Karpas-422 (cell line): ENCODE results near the gene MAPKAPK2. TPM values are rescaled to one million over a fixed set of nuclear protein-coding genes. Genes with fewer than 3 reads are reported as not detected.
A peak's percentile ranks its signal among the peaks of the same experiment; 100 is the strongest.
"Not testable (repeated sequence)": the region's sequence is repeated elsewhere in the genome, so short reads cannot be mapped to it uniquely, and the experiment has no call there.

Source experiments
- DNase-seq: peaks from one replicate; pipeline ENCODE4 v3.0.0-alpha.2; 2015
- H2AFZ ChIP-seq: fragments of 200-600 bp; sonication (generic); 2 replicates; pipeline ENCODE4 v1.6.1; 2014; ENCODE audit warnings: antibody characterized with exemption, low read length, mixed read lengths
- H3K27ac ChIP-seq: fragments of 200-600 bp; sonication (generic); 2 replicates; pipeline ENCODE4 v1.5.1; 2014; ENCODE audit warnings: mild to moderate bottlenecking, low read length, moderate library complexity
- H3K27me3 ChIP-seq: fragments of 200-600 bp; sonication (generic); 2 replicates; pipeline ENCODE4 v1.6.1; 2014; ENCODE audit warnings: low read length, mixed read lengths
- H3K36me3 ChIP-seq: fragments of 200-600 bp; sonication (generic); 2 replicates; pipeline ENCODE4 v1.6.1; 2014; ENCODE audit warnings: low read length, mixed read lengths; ENCODE audit not compliant: insufficient read depth
- H3K4me1 ChIP-seq: fragments of 200-600 bp; sonication (generic); 2 replicates; pipeline ENCODE4 v1.6.1; 2014; ENCODE audit warnings: mild to moderate bottlenecking, low read length, mixed read lengths
- H3K4me2 ChIP-seq: fragments of 200-600 bp; sonication (generic); 2 replicates; pipeline ENCODE4 v1.6.1; 2014; ENCODE audit warnings: low read length, low read depth, mild to moderate bottlenecking; ENCODE audit not compliant: poor library complexity, severe bottlenecking
- H3K4me3 ChIP-seq: fragments of 200-600 bp; sonication (generic); 2 replicates; pipeline ENCODE4 v1.5.1; 2014; ENCODE audit warnings: mild to moderate bottlenecking, antibody characterized with exemption, low read length, mixed read lengths
- H3K79me2 ChIP-seq: fragments of 200-600 bp; sonication (generic); 2 replicates; pipeline ENCODE4 v1.6.1; 2014; ENCODE audit warnings: mild to moderate bottlenecking, low read length, mixed read lengths
- H3K9ac ChIP-seq: fragments of 200-600 bp; sonication (generic); 2 replicates; pipeline ENCODE4 v1.6.0; 2014; ENCODE audit warnings: low read length
- H3K9me2 ChIP-seq: fragments of 200-600 bp; sonication (generic), shearing (Covaris generic); replicated peaks from 2 replicates; pipeline ENCODE4 v1.6.0; 2014; ENCODE audit warnings: mild to moderate bottlenecking, low read length, moderate library complexity; ENCODE audit not compliant: insufficient read depth
- H3K9me3 ChIP-seq: fragments of 300-700, 200-600 bp; sonication (generic); 2 replicates; pipeline ENCODE4 v1.6.1; 2014; ENCODE audit warnings: low read length, mixed read lengths
- H4K20me1 ChIP-seq: fragments of 200-600 bp; sonication (generic); 2 replicates; pipeline ENCODE4 v1.6.1; 2014; ENCODE audit warnings: mild to moderate bottlenecking, antibody characterized with exemption, low read length, low read depth; ENCODE audit not compliant: insufficient read depth
- total RNA-seq: library from RNA; depleted of rRNA; stranded (reverse); fragments of >200 nt; shearing (Covaris generic); gene quantifications from 2 replicates; pipeline ENCODE4 v1.2.3, GENCODE V29; 2014; ENCODE audit warnings: low replicate concordance

Gene MAPKAPK2
- total RNA-seq, 1 experiment from 2014 or later = 19.8 TPM

- Histone ChIP-seq H2AFZ (no peak overlapping the region), H3K27me3 (peaks cover 4% of the 10 kb centered on the region; the same call in 1 of the 2 replicates), H3K79me2 (no peaks in the 10 kb centered on the region), H3K4me2 (no peak overlapping the region), H4K20me1 (no peaks in the 10 kb centered on the region), H3K27ac (no peak overlapping the region), H3K9ac (no peak overlapping the region), H3K4me1 (no peaks in the 10 kb centered on the region), H3K36me3 (no peaks in the 10 kb centered on the region), H3K4me3 (no peak overlapping the region), H3K9me2 (no peaks in the 10 kb centered on the region), H3K9me3 (no peaks in the 10 kb centered on the region)
- DNase-seq = no peak
These were observed 86.6 kb downstream of the MAPKAPK2 start for GRCh38 chr1:206771338-206771692.

DNA sequence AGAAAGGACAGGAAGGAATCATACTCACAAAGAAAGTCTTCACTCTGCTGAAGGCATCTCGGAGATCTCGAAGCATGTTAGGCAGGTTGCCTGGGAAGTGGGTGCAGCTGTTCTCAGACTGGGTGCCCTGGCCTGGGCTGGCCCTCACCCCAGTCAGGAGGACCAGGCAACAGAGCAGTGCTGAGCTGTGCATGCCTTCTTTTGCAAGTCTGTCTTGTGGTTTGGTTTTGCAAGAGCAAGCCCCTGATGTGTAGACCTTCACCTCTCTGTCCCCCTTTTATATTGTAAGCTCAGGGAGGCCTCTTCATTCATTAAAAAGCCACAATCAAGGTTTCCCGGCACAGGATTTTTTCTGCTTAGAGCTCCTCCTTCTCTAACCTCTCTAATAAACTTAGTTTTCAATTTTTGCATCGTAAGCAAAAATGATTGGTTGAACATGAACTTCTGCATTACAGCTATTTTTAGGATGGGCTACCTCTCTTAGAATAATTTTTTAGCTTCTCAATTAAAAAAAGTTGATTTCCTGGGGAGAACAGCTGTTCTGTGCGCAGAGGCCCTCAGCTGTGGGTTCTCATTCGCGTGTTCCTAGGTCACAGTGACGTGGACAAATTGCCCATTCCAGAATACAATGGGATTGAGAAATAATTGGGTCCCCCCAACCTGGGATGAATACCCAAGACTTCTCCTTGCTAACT, 87.7 kb downstream of the MAPKAPK2 start, which contains the start of gene IL10:
TSS of gene IL10 (minus strand) at position 252 of the 695 bp plus-strand sequence. CDS start at position 193, 59 bp downstream.
- H3K4me3 ChIP-seq = no peak within 1 kb of the TSS

GRCh38 chr1:206774093-206774492, 89.4 kb downstream of the MAPKAPK2 start:
- H3K4me2 ChIP-seq = no peak overlapping the region

More for the DNA sequence above, 87.7 kb downstream of the MAPKAPK2 start, which contains the start of gene IL10:
- Histone ChIP-seq H3K9ac (no peak within 1 kb of the TSS), H3K27ac (no peak within 1 kb of the TSS), H3K36me3 (no peaks in the 10 kb centered on the region), H3K9me2 (no peaks in the 10 kb centered on the region), H3K4me2 (no peak within 1 kb of the TSS), H2AFZ (no peak within 1 kb of the TSS), H3K9me3 (no peaks in the 10 kb centered on the region), H3K4me1 (no peaks in the 10 kb centered on the region), H3K27me3 (peaks cover 4% of the 10 kb centered on the region; the same call in 1 of the 2 replicates), H3K79me2 (no peaks in the 10 kb centered on the region), H4K20me1 (no peaks in the 10 kb centered on the region)
- no peak for DNase-seq

DNA sequence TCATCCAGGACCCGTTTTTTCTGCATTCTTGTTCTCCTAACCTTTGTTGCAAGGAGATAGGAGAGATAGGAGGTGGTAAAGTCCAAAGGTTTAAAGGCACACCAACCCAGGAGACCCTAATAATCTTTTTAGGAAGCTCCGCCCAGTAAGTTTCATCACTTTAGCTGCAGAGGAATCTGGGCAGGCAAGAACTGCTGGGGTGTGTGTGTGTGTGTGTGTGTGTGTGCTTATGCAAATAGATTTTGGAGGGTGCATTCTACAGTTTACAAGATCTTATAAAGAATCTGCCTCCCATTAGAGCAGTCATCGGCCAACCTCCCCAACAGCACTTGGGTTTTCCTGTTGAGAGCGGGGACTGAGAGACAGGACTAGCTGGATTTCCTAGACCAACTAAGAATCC, 91.5 kb downstream of the MAPKAPK2 start:
- Histone ChIP-seq H3K36me3 (no peaks in the 10 kb centered on the region), H3K27ac (no peak overlapping the region), H3K9me3 (no peaks in the 10 kb centered on the region), H4K20me1 (no peaks in the 10 kb centered on the region), H3K9ac (no peak overlapping the region), H3K9me2 (no peaks in the 10 kb centered on the region), H2AFZ (no peak overlapping the region), H3K4me2 (no peak overlapping the region), H3K4me3 (no peak overlapping the region), H3K4me1 (no peaks in the 10 kb centered on the region), H3K79me2 (no peaks in the 10 kb centered on the region), H3K27me3 (peaks cover 4% of the 10 kb centered on the region; the same call in 1 of the 2 replicates)
- DNase-seq = peak; percentile 45

More at GRCh38 chr1:206774093-206774492, 89.4 kb downstream of the MAPKAPK2 start:
- H2AFZ ChIP-seq = no peak overlapping the region
- H3K27me3 ChIP-seq = peaks cover 4% of the 10 kb centered on the region; the same call in 1 of the 2 replicates
- no peaks in the 10 kb centered on the region for H3K79me2 ChIP-seq
- H3K4me3 ChIP-seq = no peak overlapping the region
- H3K9me3 ChIP-seq = no peaks in the 10 kb centered on the region
- H4K20me1 ChIP-seq = no peaks in the 10 kb centered on the region
- DNase-seq = no peak
- H3K4me1 ChIP-seq = no peaks in the 10 kb centered on the region
- H3K9me2 ChIP-seq = no peaks in the 10 kb centered on the region
- no peak overlapping the region for H3K9ac ChIP-seq
- no peaks in the 10 kb centered on the region for H3K36me3 ChIP-seq
- H3K27ac ChIP-seq = no peak overlapping the region

DNA sequence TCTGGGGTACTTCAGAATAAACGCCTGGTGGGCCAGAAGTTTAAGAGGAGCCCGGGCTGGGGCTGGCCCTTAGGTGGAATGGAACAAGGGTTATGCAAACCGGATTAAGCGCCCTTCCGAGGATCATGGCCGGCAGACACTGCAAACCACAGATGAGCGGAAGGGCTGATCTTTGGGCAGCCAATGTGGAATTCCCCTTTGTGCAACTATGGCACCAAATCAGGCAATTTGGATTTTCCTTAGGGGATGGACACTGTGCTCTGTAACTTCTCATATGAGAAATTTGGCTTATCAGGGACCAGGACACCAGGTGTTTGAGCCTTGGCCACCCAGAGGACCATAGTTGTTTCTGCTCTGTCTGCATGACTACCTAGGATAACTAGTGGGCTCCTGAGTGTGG, 93.3 kb downstream of the MAPKAPK2 start:
- Histone ChIP-seq H3K9me3 (no peaks in the 10 kb centered on the region), H3K27ac (no peak overlapping the region), H3K4me1 (peaks cover 6% of the 10 kb centered on the region), H3K9ac (no peak overlapping the region), H3K4me2 (no peak overlapping the region), H3K9me2 (no peaks in the 10 kb centered on the region), H4K20me1 (no peaks in the 10 kb centered on the region), H2AFZ (no peak overlapping the region), H3K36me3 (no peaks in the 10 kb centered on the region), H3K4me3 (no peak overlapping the region), H3K27me3 (no peaks in the 10 kb centered on the region), H3K79me2 (no peaks in the 10 kb centered on the region)
- no peak for DNase-seq

DNA sequence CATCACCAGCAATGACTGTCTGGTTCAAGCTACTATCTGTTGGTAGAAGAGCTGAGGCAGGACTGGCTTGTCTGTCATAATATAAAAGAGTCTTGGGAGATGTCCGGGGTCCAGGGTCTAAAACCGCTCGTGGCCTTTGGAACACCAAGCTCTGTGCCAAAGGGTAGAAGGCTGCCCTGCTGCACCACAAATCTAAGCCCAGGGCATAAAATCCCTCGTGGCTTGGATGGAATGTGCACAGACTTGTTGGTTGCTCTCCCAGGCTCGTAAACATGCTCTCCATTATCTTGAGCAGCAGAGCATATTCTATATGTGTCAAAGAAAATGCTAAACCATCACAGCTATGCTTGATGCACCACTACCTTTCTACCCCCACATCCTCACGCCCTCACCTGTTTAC, 94.2 kb downstream of the MAPKAPK2 start:
- not testable (repeated sequence) for DNase-seq, H3K4me3 ChIP-seq, H3K9me3 ChIP-seq, H3K27me3 ChIP-seq, H3K9ac ChIP-seq, H3K27ac ChIP-seq, H3K4me1 ChIP-seq, H3K79me2 ChIP-seq, H3K36me3 ChIP-seq, H3K9me2 ChIP-seq, H4K20me1 ChIP-seq, H3K4me2 ChIP-seq, H2AFZ ChIP-seq

- no peaks in the 10 kb centered on the region for H3K79me2 ChIP-seq
- no peak overlapping the region for H3K9ac ChIP-seq
- H3K36me3 ChIP-seq = no peaks in the 10 kb centered on the region
- H2AFZ ChIP-seq = no peak overlapping the region
- no peaks in the 10 kb centered on the region for H3K9me2 ChIP-seq
- H3K27ac ChIP-seq = no peak overlapping the region
- H3K4me1 ChIP-seq = peaks cover 6% of the 10 kb centered on the region
- no peaks in the 10 kb centered on the region for H3K27me3 ChIP-seq
- no peak for DNase-seq
- H3K9me3 ChIP-seq = no peaks in the 10 kb centered on the region
- H4K20me1 ChIP-seq = no peaks in the 10 kb centered on the region
- no peak overlapping the region for H3K4me2 ChIP-seq
- no peak overlapping the region for H3K4me3 ChIP-seq
These were observed 94.9 kb downstream of the MAPKAPK2 start for GRCh38 chr1:206779638-206780037.

GRCh38 chr1:206782448-206782847, 97.7 kb downstream of the MAPKAPK2 start:
- H3K4me1 ChIP-seq = peaks cover 6% of the 10 kb centered on the region
- H2AFZ ChIP-seq = no peak overlapping the region

More at GRCh38 chr1:206782448-206782847, 97.7 kb downstream of the MAPKAPK2 start:
- Histone ChIP-seq H3K4me3 (no peak overlapping the region), H3K79me2 (no peaks in the 10 kb centered on the region), H3K9me3 (no peaks in the 10 kb centered on the region), H3K9me2 (no peaks in the 10 kb centered on the region), H3K27ac (no peak overlapping the region), H4K20me1 (no peaks in the 10 kb centered on the region), H3K27me3 (no peaks in the 10 kb centered on the region), H3K4me2 (no peak overlapping the region), H3K9ac (no peak overlapping the region), H3K36me3 (no peaks in the 10 kb centered on the region)
- no peak for DNase-seq
